Measurements from ENCODE around the gene CDK5R1. TPM values are rescaled to one million over a fixed set of nuclear protein-coding genes. Genes with fewer than 3 reads are reported as not detected.
A peak's percentile ranks its signal among the peaks of the same experiment; 100 is the strongest.

Gene CDK5R1
- total RNA-seq, 4 donors from 2014 or later: 1.3 to 41.2 (median 2.4) TPM

DNA sequence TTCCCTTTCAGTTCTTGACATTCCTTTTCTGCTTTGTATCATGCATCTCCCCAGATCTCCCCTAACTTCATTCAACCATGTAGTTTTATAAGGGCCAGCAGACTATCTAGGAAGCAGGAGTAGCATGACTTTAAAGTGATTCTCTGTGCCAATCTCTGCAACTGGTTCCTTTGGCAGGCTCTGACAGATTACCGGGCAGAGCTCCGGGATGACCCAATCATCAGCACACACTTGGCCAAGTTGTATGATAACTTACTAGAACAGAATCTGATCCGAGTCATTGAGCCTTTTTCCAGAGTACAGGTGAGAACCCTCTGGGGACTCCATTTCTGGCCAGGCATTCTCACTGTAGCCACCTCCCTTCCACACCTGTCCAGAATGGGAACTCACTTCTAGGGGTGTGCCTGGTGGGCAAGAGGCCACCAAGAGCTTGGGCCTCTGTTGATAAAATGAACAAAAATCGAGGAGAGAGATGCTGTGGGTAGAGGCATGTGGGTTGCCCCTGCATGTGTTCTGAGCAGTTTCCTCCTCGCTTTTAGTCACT is 7.6 kb upstream of the CDK5R1 start:
- no peak for TF ChIP-seq POLR2A (IDR thresholded peaks at IDR 0.05)
- no peak for DNase-seq
- Histone ChIP-seq H3K27ac (no peak overlapping the region), H3K36me3 (peaks cover 0 to 72% (median 38%) of the 10 kb centered on the region in 4 donors), H3K27me3 (no peaks in the 10 kb centered on the region), H3K4me1 (peaks cover 0 to 7% (median 0%) of the 10 kb centered on the region in 4 donors), H3K9me3 (no peaks in the 10 kb centered on the region), H3K4me3 (no peak overlapping the region)
- in situ Hi-C loops (cut with MboI; ENCODE audit: low pct_ligation_motif_present in 1 of 4, low pct_unique_long_range_greater_than_20kb in 1 of 4, low sequenced_read_pairs in 3 of 4): loop anchor here in 3 of 4 donors (10.0 to 25.0 kb wide), 5 partner anchors 126 to 433 kb away; no protein-coding TSS in a partner anchor
- WGBS, 2 donors (ENCODE audit: low coverage in 1 of 2): 91% methylated on average over 5 of the region's 5 CpGs; no CpG with 5 or more reads in 1 of the 2 donors
- intact Hi-C loops (cut with DNase I; ENCODE audit: low total_unique reads): no loop called here

DNA sequence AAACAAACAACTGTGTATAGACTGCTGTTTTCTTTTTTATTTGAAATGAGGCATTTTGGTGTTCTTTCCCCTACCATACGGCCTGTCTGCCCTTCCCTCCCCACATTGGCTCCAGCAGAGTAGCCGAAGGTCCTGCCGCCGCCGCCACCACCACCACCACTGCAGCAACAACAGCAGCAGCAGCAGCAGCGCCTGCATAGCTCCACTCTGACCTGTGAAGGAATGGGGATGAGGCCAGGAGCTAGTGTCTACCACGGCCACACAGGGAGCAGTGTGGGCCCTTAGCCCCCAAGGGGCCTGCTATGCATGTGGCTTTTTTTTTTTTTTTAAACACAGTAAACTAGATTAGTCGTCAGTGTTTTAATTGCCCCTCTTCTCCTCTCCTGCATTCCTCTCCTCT is 5.6 kb upstream of the CDK5R1 start:
- whole genome bisulfite sequencing, 2 donors (ENCODE audit: low coverage in 1 of 2): 48 to 87% methylated on average over 2 to 8 of the region's 8 CpGs
- H3K36me3 ChIP-seq: peaks cover 0 to 51% (median 28%) of the 10 kb centered on the region in 4 donors

DNA sequence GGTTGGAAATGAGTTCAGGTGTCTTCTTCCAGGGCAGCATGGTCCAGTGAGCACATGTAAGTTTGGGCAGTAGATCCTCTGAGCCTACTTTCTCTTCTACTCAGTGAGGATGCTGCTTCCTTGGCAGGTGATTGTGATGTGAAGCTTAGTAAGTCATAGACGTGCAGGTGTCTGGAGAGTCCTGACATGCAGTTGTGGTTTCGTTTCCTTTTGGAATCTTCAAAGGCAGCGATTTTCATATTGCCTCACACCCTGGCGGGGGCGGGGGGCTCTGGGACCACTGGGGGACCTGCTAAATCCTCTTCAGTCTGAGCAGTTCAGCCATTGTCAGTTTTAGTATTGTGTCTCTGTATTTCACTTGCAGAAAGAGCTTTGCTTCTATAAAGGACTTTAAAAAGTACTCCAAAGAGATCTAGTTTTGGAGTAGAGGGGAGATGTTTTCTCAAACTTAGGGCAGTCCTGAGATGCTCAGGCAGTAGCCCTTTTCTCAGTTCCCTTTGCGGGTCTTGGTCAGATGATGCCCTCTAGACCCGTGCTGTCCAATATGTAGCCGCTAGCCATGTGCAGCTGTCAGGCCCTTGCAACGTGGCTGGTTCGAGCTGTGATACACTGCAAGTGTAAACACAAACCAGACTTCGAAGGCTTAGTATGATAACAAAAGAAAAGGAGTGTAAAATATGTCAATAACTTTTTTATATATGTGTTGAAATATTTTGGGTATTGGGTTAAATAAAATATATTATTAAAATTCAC is 4.0 kb upstream of the CDK5R1 start:
- 64 to 69% methylated on average over 2 to 11 of the region's 11 CpGs for WGBS, 2 donors (ENCODE audit: low coverage in 1 of 2)
- DNase-seq: no peak
- Histone ChIP-seq H3K36me3 (peaks cover 0 to 36% (median 20%) of the 10 kb centered on the region in 4 donors), H3K27me3 (no peaks in the 10 kb centered on the region), H3K9me3 (no peaks in the 10 kb centered on the region), H3K4me3 (no peak overlapping the region), H3K4me1 (peaks cover 0 to 18% (median 8%) of the 10 kb centered on the region in 4 donors), H3K27ac (peak overlapping the region in 2 of 4 donors; percentile 6 to 22)
- intact Hi-C loops (cut with DNase I; ENCODE audit: low total_unique reads) (loop anchor here (10.0 kb wide), 1 partner anchor 272 kb away; no protein-coding TSS in a partner anchor), in situ Hi-C loops (cut with MboI; ENCODE audit: low pct_ligation_motif_present in 1 of 4, low pct_unique_long_range_greater_than_20kb in 1 of 4, low sequenced_read_pairs in 3 of 4) (loop anchor here in 2 of 4 donors (25.0 kb wide), 2 partner anchors 280 to 430 kb away; no protein-coding TSS in a partner anchor)
- TF ChIP-seq POLR2AphosphoS5 (IDR thresholded peaks at IDR 0.05) (no peak), POLR2A (IDR thresholded peaks at IDR 0.05) (no peak), EP300 (IDR thresholded peaks at IDR 0.05; ENCODE audit: low read depth) (no peak)
- TF ChIP-seq, protein P1, sequence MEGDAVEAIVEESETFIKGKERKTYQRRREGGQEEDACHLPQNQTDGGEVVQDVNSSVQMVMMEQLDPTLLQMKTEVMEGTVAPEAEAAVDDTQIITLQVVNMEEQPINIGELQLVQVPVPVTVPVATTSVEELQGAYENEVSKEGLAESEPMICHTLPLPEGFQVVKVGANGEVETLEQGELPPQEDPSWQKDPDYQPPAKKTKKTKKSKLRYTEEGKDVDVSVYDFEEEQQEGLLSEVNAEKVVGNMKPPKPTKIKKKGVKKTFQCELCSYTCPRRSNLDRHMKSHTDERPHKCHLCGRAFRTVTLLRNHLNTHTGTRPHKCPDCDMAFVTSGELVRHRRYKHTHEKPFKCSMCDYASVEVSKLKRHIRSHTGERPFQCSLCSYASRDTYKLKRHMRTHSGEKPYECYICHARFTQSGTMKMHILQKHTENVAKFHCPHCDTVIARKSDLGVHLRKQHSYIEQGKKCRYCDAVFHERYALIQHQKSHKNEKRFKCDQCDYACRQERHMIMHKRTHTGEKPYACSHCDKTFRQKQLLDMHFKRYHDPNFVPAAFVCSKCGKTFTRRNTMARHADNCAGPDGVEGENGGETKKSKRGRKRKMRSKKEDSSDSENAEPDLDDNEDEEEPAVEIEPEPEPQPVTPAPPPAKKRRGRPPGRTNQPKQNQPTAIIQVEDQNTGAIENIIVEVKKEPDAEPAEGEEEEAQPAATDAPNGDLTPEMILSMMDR (IDR thresholded peaks at IDR 0.05): no peak

More for the DNA sequence above, 5.6 kb upstream of the CDK5R1 start:
- Histone ChIP-seq H3K4me3 (no peak overlapping the region), H3K27ac (no peak overlapping the region), H3K4me1 (peaks cover 0 to 12% (median 3%) of the 10 kb centered on the region in 4 donors), H3K27me3 (no peaks in the 10 kb centered on the region), H3K9me3 (no peaks in the 10 kb centered on the region)
- in situ Hi-C loops (cut with MboI; ENCODE audit: low pct_ligation_motif_present in 1 of 4, low pct_unique_long_range_greater_than_20kb in 1 of 4, low sequenced_read_pairs in 3 of 4): loop anchor here in 2 of 4 donors (25.0 kb wide), 2 partner anchors 281 to 431 kb away; no protein-coding TSS in a partner anchor
- TF ChIP-seq EP300 (IDR thresholded peaks at IDR 0.05; ENCODE audit: low read depth) (no peak), POLR2A (IDR thresholded peaks at IDR 0.05) (no peak), POLR2AphosphoS5 (IDR thresholded peaks at IDR 0.05) (no peak)
- TF ChIP-seq, protein P1 (IDR thresholded peaks at IDR 0.05): no peak
- intact Hi-C loops (cut with DNase I; ENCODE audit: low total_unique reads): loop anchor here (10.0 kb wide), 1 partner anchor 274 kb away; no protein-coding TSS in a partner anchor
- DNase-seq: no peak

DNA sequence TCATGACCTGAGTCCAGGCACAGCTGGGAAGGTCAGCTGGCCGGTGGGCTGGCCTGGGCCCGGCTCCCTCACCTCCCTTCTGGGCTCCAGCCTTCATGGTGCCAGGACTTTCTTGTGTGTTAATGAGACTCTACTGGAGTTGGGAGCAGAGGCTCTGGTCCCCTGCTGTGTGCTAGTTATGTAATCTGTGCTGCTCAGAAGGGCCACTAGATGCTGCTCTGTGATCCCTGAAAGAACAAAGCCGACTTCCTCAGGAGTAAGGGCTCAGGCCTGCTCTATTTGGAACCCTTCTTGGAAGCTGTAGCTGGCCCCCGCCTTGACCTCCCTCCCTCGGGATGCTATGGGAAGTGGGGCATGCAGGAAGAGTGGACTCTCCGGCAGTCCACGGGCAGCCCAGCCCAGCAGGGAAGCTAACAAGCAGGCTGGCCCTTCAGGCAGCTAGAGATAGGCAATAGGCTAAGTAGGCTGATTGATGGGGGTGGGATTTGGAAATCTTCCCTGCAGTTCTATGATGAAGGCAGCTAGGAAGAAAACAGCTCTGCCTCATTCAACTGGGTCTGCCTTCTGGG is 3.3 kb upstream of the CDK5R1 start:
- in situ Hi-C loops (cut with MboI; ENCODE audit: low pct_ligation_motif_present in 1 of 4, low pct_unique_long_range_greater_than_20kb in 1 of 4, low sequenced_read_pairs in 3 of 4): loop anchor here in 2 of 4 donors (25.0 kb wide), 2 partner anchors 279 to 429 kb away; no protein-coding TSS in a partner anchor
- H3K4me3 ChIP-seq: no peak overlapping the region
- H3K27me3 ChIP-seq: no peaks in the 10 kb centered on the region
- H3K36me3 ChIP-seq: peaks cover 0 to 29% (median 16%) of the 10 kb centered on the region in 4 donors
- TF ChIP-seq, protein P1 (IDR thresholded peaks at IDR 0.05): peak; percentile 30 to 54 (median 34)
- no peak for TF ChIP-seq EP300 (IDR thresholded peaks at IDR 0.05; ENCODE audit: low read depth)
- peaks cover 0 to 24% (median 11%) of the 10 kb centered on the region in 4 donors for H3K4me1 ChIP-seq
- DNase-seq: no peak
- intact Hi-C loops (cut with DNase I; ENCODE audit: low total_unique reads): loop anchor here (10.0 kb wide), 1 partner anchor 271 kb away; no protein-coding TSS in a partner anchor
- H3K27ac ChIP-seq: peak overlapping the region in 3 of 4 donors; percentile 6 to 28 (median 22)
- H3K9me3 ChIP-seq: no peaks in the 10 kb centered on the region
- 35% methylated on average over 7 of the region's 7 CpGs; no CpG with 5 or more reads in 1 of the 2 donors for WGBS, 2 donors (ENCODE audit: low coverage in 1 of 2)

Data from transverse colon (tissue), 4 donors.